Putamen (tissue), 1 donor: ENCODE data around the gene WDFY3.
"Not testable (repeated sequence)": the region's sequence is repeated elsewhere in the genome, so short reads cannot be mapped to it uniquely, and the experiment has no call there.

ENCODE experiments used
- DNase-seq: peaks from one replicate; pipeline ENCODE4 v3.0.0-alpha.2; 2016; ENCODE audit warnings: low spot score

The WDFY3 gene

DNA sequence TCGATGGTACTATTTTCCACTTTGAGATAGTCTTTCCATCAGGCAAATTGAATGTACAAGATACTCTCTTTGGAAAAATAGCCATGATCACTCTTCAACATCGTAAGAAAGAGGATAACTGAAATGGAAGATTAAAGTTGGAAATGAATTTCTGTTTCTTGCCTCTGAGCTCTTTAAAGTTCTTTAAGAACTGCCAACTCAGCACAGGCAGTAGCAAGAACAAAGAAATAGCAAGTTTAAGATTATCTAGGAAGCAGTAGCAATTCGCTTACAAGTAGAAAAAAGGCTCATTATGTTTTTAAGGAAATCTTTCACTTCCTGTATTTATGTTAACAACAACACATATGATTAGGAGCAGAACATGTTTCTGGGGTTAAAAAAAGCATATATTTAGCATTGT is 255.9 kb downstream of the WDFY3 start:
- no peak for DNase-seq

DNA sequence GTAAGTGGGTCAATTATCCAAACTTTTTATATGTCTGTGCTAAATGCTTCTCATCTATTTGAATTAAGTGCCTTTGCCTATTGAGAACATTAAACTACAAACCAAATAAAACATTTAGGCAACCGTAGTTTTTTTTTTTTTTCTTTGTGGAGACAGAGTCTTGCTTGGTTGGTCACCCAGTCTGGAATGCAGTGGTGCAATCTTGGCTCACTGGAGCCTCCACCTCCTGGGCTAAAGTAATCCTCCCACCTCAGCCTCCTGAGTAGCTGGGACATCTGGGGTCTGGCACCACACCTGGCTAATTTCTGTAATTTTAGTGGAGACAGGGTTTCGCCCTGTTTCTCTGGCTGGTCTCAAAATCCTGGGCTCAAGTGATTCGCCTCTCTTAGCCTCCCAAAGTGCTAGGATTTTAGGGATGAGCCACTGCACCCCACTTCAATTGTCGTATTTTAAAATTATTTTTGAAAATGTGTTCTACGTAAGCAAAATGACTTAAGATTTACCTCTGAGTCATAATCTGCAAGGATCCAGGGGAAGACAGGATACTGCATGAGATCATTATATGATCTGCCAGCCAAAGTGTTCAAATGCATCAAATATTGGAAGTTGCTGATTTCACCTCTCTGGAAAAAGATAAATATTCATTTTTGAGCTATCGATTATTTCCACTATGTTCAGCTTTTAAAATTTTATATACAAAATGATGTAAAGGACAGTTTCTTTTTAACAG is 257.9 kb downstream of the WDFY3 start:
- DNase-seq: no peak

DNA sequence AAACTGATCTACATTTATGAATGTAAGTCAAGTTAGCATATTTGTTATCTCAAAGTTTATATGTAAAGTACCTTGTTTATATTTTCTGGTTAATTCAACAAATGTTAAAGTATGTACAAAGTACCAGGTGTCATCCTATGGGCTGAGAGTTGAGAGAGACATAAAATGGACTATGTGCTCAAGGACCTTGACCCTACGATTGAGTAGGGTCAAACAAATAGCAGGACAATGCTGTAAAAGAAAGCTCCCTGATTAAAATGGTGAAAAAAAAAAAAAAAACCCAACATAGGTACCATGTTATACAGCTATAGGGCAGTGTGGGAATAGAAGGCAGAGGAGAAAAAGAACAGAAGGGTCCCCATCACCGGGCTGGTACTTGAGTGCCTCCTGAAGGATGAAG is 260.2 kb downstream of the WDFY3 start:
- no peak for DNase-seq

- no peak for DNase-seq
These were observed 267.4 kb downstream of the WDFY3 start for GRCh38 chr4:84699001-84699671.

DNA sequence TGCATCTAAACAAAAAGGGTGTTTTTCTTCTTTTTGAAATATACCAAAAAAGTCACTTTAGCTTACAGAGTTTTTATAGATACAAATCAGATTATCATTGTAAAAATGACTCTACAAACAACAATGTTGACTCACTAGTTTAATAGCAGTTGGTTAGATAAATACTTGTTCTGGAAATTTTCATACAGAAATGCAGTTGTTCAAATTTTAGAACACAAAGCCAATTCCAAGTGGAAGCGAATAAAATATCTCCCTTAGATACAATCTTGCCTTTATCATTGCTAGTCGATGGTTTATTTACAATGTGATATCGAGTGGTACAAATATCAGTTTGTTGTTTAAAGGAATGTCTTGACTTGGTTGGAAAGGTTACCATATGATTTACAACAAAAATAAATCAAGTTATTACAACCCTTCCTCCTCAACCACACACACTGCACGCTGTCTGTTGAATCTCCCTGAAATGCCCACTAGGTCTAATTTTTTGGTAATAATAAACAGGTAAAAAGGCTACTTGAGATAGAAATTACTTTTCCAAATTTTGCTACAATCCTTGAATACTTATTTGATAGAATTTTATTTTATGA is 268.8 kb downstream of the WDFY3 start:
- no peak for DNase-seq

DNA sequence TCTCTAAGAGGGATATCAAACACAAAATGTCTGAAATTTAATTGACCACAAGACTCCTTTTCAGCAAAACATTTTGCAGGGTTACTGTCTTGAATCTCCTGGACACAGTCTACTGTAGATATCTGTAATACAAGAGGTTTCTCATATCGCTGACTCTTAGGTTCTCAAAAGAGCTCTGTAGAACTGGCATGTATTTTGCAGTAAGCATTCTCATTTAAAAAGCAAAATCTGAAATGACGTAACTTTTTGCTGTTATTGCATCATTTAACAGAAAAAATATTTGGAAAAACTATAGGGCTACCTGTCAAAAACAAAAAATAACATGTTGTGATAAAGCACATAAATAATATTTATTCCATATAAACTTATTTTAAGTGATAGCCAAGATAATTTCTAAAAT is 269.3 kb downstream of the WDFY3 start:
- DNase-seq: no peak

DNA sequence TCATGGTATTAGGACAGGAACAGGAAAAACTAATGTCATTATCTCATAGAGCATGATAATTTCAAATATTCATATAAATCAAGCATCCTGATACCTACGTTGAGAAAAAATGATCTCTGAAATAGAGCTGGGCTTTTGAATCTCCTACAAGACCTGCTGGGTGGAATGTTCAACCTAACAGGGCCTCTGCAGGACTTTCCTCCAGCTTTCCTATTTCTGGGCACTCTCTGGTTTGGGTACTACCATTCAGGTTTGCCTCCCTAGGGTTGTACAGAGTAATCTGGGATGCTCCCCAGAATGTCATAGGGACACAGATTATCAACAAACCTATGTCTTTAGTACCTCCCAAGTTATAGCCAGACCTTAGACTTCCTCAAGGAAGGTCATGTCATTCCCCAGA is 274.7 kb downstream of the WDFY3 start:
- DNase-seq: no peak

GRCh38 chr4:84691170-84691691 is 275.3 kb downstream of the WDFY3 start:
- DNase-seq: peak; percentile 42

DNA sequence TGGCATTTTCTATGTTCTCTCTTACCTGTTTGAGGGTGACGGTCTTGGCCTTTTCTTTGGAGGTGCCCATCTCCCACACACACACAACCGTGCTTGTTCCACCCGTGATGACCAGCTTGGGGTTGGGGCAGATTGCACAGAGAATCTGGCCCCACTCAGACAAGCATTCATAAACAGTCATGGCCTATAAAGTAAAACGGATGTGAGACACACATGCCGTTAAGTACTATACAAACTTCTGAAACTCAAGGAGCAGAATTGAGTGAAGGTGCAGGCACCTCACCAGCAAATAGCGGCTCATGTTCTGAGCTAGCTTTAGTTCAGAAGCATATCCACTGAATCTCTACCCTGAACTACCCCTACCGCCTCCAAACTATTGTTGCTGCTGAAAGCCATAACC is 276.0 kb downstream of the WDFY3 start:
- no peak for DNase-seq

DNA sequence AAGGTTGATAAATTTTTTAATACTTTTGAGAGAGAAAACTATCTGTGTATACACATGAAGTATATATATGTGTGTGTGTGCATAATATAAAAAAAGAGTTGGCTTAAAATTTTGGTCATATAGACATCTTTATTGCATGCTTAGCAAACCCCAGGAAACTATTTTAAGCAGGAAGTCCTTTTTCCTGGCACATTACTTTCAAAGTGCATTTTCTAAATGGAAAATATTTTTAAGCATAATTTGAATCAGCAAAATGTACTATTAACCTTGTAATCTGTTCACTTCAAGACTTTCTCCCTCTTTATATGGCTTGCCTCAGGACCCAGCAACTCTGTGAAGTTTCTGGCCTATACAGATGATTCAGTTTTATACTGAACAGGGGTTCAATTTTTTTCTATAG is 277.3 kb downstream of the WDFY3 start:
- DNase-seq: no peak

DNA sequence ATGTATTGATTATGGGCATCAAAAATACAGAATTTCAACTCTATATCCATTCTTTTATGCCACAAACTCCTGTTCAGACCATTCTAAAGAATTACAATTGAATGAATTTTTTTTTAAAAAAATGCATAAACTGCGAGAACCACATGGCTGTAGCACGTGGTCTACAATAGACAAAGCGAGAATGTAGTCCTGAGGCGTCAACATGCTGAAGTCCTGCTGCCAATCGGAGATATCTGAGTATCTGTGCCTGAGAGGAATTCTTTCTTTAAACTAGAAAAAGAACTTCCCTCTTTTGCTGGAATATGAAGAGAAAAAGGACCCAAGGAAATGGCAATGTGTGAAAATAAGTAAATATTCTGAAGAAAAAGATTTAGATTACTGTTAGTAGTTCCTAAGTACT is 277.9 kb downstream of the WDFY3 start:
- DNase-seq: no peak

DNA sequence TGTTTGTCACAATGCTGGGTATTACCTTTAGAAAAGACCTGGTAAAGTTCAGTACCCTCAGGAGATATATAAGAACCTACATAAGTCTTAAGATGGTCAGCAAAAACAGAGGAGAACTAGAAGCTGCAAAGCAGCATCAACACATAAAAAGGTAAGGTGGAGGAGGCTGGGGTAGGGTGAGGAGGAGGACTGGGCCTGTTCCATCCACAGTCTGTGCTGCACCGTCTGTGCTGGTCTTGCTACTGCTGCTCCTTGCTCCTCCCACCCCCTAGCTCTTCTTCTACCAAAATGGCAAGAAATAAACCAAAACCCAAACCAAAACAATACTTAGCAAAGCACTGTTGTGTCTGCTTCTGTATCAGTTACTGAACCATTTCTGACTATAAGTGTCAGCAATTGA is 281.4 kb downstream of the WDFY3 start:
- no peak for DNase-seq

DNA sequence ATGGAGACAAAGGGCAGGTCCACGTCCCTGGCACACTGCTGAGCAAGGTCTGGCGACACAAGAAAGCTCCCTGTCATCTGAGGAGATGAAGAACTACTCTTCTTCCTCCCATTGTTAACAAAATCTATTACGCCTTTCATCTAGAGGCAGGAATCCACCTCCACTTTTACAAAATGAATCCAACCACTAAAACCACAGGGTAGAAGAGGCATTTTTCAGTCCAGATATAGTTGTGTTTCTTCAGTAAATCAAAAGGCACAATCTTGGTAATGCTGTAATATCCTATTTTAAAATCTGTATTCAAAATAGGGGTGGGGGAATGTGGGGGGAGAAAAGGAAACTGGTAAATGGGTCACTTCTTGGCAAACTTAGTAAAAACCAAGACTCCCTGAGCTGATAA is 282.1 kb downstream of the WDFY3 start:
- DNase-seq: no peak

DNA sequence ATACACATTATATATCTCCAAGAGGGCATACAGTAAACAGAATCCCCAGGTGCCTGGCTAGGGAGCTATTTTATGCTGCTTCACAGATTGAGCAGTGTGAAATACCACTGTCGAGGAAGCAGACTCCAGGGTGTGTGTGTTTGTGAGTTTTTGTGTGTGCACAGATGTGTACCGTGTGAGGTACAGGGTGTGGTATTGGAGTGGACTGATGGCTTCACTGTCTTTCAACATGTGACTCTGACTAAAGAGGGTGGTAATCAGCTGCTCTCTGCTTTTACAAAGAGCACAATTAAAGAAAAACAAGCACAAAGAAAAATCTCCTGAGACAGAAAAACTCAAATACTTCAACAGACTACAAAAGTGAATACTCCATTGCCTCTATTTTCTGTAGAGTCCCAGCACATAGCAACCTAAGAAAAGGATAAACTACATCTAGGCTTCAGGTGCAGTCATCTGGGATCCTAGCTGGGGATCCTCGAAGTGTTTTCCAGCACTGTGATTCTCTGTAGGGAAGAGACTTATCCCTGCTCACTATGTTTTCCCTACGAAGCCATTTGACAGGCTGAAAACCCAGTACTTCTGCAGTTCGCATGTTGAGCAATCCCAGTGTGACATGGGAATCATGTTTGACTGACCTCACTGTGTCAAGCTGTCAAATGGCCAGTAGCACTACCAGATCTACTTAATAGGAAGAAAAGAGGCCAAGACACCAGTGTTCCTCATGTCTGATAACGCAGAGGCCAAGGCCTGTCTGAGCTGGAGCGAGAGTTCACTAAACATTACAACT is 283.2 kb downstream of the WDFY3 start:
- DNase-seq: no peak

- not testable (repeated sequence) for DNase-seq
These were observed 283.8 kb downstream of the WDFY3 start for GRCh38 chr4:84682661-84683060.

DNA sequence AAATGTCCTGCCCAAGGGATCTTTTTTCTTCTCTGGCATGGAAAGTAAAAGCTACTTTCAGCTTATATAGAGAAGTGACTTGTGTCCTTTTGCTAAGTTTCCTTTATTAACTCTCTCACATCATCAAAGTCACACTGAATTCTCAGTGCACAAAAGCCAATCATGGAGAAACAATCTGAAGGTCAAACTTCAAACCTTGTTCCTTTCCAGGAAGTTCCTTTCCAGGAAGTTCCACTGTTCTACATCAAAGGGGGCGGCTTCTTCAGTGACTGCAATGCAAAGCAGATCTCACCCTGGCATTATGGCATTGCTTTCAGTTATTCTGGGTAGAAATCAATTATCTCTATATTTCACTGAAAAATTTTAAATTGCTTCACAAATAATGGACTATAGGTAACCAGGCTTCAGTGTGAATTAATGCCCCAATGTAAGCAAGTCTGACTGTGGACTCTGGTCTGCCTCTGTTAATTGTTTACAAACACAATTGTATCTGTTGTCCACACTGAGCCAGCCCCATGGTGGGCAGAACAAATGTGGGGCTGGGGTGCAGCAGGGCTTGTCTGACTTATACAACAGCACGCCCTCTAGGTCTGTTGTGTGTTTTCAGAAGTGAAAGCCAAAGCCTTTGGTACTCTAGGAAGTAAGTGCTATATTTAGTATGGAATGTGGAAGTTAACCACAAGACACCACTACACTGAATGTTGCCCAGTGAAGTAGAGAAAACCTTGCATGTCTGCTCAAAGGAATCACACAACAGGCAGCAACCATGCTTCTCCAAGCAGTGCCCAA is 284.8 kb downstream of the WDFY3 start:
- peak; percentile 38 for DNase-seq

- no peak for DNase-seq
These were observed 285.5 kb downstream of the WDFY3 start for GRCh38 chr4:84680956-84681355.

DNA sequence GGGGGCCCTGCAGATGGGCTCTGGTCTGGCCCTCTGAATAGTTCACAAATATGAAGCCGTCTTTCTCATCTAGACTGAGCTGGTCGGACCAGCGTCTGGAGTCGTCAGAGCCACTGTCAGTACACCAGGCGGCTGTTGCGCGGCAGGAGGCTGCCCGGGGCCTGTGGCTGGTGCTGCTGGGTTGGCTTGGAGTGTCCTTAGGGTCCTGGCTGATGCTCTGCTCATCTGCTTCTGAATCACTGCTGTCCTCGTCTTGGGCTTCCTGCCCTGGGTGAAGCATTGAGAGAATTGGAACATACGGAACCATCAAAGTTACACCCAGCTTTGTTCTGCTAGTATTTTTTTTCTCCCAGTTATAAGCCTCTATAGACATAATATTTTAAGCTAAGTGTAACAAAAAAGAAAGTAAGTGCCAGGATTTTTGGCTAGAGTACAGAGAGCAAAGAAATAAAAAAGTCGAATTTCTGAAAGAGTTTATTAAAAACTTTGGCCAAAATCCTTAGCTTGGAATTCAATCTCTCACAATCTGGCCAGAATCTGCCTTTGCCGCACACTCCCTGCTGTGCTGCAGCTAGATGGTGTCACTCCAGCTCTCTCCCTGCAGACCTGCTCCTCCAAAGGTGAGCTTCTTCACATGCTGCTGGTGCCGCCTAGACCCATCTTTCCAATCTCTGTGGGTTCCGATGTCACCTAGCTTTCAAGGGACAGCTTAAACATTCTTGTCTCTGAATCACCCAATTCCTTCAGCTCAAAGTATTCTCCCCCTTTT is 287.3 kb downstream of the WDFY3 start:
- no peak for DNase-seq

- DNase-seq: no peak
These were observed 288.5 kb downstream of the WDFY3 start for GRCh38 chr4:84677995-84678394.

DNA sequence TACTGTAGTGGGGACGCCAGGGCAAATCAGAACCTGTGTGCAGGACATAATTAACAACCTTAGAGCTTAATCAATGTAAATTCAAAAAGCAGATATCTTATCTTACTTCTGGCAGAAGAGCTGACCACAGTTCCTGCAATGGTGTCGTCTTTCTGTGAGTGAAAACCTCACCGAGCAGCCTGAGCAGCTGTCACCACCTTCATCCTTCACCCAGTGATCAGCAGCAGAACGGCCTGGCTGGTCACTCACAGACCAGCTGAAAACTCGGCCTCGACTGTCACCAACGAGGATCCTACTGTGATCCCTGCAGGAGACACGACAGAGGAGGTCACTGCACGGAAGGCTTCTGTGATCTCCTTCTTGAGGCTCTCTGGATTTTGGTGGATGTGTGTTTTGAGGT is 289.4 kb downstream of the WDFY3 start:
- no peak for DNase-seq
